Prostate gland (tissue), 2 donors: Measurements from ENCODE around the gene LGALS8.

ENCODE experiments used
- POLR2AphosphoS5 ChIP-seq: sonication (generic); formaldehyde crosslinking; IDR thresholded peaks from one replicate; pipeline ENCODE4 v1.6.1; 2017; ENCODE audit warnings: antibody characterized with exemption
- TF ChIP-seq, protein P1 (sequence below), 4 experiments: fragments of 200-600 bp in 2 of 4; fragments of 450-650 bp in 2 of 4; sonication (generic) in 2 of 4; IDR thresholded peaks; 1 replicate in 3 of 4; 2 replicates in 1 of 4; pipeline ENCODE4 v1.5.1; 2016 to 2019; ENCODE audit warnings: antibody characterized with exemption in 4 of 4, mild to moderate bottlenecking in 2 of 4, moderate library complexity in 2 of 4

DNA sequence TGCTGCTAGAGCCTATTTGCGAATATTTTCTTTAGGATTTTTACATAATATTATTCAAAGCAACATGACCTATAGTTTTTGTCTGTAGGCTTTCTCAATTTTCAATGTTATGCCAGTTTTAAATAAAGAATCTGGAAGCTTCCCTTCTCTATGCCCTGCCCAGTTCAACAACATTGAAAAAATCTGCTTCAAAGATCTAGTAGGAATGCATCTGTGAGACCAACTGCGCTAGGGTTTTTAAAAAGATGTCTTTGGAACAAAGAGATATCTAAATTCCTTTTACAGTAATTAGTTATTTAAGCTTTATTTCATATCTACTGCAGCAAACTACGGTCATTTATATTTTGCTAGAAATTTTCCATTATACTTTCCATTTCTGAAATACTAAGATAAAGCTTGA lies 54.9 kb downstream of the LGALS8 start:
- no peak for TF ChIP-seq POLR2AphosphoS5
- TF ChIP-seq, protein P1, sequence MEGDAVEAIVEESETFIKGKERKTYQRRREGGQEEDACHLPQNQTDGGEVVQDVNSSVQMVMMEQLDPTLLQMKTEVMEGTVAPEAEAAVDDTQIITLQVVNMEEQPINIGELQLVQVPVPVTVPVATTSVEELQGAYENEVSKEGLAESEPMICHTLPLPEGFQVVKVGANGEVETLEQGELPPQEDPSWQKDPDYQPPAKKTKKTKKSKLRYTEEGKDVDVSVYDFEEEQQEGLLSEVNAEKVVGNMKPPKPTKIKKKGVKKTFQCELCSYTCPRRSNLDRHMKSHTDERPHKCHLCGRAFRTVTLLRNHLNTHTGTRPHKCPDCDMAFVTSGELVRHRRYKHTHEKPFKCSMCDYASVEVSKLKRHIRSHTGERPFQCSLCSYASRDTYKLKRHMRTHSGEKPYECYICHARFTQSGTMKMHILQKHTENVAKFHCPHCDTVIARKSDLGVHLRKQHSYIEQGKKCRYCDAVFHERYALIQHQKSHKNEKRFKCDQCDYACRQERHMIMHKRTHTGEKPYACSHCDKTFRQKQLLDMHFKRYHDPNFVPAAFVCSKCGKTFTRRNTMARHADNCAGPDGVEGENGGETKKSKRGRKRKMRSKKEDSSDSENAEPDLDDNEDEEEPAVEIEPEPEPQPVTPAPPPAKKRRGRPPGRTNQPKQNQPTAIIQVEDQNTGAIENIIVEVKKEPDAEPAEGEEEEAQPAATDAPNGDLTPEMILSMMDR (IDR thresholded peaks at IDR 0.05) = no peak
